Activated T-cell treated with anti-CD3 and anti-CD28 coated beads, Interleukin-2, amount 50 U/mL, for 48 hours (primary cell): ENCODE measurements around the gene CST7.
"Not testable (repeated sequence)": the region's sequence is repeated elsewhere in the genome, so short reads cannot be mapped to it uniquely, and the experiment has no call there.

Source experiments
- DNase-seq, 2 experiments: peaks; one replicate each; pipeline ENCODE4 v3.0.0-alpha.2; 2020

Gene CST7, protein sequence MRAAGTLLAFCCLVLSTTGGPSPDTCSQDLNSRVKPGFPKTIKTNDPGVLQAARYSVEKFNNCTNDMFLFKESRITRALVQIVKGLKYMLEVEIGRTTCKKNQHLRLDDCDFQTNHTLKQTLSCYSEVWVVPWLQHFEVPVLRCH

DNA sequence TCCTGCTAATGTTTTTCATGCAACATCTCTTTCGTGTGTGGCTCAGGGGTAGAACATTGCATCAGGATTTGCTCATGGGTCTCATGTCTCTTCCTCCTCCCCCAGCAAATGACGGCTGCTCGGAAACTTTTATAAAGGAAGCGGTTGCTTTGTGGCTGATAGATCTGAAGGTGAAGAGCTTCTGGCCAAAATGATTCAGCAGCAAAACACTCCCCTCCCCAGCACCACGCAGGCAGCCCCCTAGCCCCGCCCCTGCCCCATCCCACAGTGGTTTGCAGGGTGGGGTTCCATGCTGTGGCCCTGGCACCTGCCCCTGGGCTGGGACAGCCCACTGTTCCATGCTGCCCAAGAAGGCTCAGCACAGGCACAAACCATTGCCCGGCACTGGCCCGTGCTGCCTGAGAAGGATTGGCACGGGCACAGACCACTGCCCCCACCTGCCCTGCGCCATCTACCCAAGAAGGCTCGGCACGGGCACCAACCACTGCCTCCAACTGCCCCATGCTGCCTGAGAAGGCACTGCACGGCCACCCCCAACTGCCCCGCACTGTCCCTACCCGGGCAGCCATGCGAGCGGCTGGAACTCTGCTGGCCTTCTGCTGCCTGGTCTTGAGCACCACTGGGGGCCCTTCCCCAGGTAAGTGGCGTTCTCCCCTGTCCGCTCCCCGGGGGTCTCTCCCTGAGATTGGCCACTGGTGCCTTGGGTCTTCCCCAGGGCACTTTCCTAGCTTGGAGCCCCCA, at the start of gene CST7:
Gene CST7 (plus strand): TSS at position 331 of the 741 bp plus-strand sequence. CDS start 237 bp downstream, at position 568.
- DNase-seq: peak; percentile 88 to 89

DNA sequence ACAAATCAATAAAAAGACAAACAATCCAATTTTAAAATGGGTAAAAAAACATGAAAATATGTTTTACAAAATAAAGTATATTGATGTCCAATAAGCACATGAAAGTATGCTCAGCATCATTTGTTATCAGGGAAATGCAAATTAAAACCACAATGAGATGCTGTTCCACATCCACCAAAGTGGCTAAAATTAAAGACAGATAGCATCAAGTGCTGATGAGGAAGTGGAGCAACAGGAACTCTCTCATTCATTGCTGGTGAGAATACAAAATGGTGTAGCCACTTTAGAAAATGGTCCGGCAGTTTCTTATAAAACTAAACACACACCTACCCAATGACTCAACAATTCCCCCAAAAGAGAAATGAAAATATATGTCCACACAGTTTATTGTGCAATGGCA, 42.3 kb upstream of the CST7 start:
- DNase-seq: no peak

DNA sequence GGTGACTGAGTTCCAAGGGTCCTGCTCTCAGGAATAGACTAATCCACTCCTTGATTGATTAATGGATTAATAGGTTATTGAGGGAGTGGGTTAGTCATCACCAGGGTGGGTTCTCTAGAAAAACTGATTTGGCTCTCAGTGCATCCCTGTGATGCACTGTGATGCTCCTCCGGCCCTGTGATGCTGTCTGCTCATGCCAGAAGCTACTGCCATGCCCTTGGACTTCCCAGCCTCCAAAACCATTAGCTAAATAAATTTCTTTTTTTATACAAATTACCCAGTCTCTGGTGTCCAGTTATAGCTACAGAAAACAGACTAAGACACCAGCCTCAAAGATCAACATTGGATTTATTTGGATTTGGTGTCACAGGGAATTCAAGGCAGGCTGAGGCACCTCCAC, 40.4 kb upstream of the CST7 start:
- no peak for DNase-seq

DNA sequence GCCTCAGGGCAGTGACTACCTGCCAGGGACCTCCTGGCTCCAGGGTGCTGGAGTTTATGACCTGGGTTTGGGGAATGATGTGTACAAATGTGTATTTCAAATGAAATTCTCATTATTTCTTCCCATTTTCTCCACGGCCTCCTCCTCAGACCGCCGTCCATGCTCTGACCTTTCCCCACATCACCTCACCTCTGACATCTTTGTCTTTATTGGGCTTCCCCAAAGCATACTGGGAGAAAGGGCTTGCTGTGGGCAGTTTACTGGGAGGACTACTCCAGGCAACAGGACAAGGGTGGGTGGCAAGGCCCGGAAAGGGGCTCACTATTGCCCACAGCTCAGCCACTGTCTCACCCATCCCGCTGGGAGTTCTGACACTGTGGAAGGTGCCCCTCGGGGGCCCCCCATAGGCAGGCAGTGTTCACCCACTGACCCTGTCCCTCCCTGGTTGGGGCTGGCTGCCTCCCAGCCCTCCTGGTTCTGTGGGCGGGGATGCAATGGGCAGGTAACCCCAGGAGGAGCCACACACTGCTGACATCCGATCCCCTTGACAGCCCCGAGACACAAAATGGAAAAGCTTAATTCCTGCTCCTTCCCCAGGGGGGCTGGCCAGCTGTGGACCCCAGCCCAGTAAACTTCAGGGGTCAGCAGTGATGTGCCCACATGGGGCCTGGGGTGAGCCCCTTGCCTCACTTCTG, 39.8 kb upstream of the CST7 start:
- DNase-seq: no peak

DNA sequence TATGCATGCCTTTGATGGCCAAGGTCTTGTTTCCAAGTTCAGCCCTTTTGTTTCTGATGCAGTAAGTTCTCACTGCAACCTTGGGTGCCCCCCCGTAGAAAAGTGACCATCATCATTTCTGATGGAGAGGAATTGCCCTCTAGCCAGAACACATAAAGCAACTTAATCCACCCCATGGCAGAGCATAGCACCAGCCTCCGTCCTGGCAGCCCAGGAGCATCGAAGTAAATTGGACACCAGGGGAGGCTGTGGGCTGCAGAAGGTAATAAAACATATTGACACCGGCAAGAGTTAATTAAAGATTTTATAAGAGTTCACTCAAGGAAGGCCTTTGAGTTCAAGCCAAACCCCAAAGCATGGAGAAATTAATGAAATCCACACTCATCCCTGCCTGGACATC, 39.2 kb upstream of the CST7 start:
- DNase-seq: no peak

DNA sequence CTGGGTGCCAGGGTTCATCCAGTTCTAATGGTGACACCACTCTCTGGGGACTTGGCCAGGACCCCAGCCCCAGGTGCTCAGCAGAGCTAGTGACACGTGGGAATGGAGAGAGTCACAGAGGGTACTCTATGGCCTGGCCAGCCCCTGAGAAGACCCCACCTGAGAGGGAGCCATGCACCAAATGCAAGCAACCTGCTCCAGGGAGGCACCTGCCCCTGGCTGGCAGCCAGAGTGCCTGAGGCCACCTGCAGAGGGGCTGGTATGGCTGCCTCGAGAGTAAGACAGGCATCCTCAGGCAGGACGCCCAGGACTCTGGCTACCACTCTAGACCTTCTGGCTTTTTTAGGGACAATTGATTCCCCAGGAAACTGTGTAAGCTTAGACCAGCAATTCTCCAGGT, 38.6 kb upstream of the CST7 start:
- DNase-seq: no peak

DNA sequence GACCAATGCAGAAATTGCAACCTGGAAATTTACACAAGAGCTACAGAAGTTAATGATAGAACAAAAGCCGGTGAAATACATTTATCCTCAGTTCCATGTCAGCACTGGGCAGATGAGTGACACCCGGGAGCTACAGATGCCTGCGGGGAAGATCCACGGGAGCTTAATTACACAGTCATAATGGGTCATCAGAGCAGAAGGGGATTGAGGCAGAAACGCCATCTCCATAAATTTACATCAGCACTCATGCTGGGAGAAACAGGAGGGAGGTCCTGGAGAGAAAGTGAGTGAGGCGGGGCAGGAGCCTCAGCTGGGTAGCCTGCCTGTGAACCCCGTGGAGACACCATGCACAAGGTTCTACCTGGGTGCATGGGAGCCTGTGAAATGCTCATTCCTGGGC, 37.6 kb upstream of the CST7 start:
- no peak for DNase-seq

DNA sequence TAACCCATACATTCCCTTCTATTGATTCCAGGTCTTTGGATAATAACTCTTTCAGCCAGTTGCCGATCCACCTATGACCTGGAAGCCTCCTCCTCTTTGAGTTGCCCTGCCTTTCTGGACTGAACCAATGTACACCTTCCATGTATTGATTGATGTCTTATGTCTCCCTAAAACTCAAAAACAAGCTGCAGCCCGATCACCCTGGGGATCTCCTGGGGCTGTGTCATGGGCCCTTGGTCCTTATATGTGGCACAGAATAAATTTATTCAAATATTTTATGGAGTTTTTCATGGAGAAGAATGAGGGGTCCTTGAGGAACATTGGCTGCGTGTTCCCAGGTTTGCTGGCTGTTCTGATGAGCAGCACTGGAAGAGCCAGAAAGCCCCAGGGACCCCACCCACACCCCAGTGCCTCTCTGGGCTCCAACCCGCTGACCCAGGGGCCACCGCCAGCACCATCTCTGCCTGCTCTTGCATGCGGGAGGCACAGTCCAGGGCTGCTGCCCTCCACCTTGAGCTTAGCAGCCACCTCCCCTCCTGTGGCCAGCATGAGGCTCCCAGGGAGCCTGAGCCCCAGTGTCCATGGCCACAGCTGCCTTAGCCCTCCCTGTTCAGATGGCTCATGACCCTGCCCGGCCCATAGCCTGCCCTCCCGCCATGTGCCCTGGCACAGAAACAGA, 36.5 kb upstream of the CST7 start:
- no peak for DNase-seq

DNA sequence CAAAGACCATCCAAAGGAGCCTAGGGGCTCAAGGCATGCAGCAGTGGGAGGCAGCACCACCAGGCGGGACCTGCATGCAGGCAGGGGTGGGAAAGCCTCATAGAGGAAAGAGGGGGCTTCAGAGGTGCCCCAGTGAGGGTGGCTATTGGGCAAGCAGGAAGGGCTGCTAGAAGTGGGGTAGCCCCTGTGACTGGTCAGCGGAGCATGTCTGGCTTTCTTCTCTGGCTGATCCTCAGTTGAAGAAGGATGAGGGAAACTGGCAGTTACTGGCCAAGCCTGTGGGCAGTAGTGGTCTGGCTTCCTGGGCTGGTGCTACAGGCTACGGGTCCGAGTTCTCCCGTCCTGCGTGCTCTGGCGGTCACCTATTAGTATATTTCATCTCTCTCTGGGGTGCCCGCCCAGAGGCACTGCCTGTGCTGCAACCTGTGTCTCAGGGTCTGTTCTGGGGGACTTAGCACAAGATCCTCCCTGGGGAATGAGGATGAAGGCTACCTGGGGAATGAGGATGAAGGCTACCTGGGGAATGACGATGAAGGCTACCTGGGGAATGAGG, 35.9 kb upstream of the CST7 start:
- DNase-seq: no peak

DNA sequence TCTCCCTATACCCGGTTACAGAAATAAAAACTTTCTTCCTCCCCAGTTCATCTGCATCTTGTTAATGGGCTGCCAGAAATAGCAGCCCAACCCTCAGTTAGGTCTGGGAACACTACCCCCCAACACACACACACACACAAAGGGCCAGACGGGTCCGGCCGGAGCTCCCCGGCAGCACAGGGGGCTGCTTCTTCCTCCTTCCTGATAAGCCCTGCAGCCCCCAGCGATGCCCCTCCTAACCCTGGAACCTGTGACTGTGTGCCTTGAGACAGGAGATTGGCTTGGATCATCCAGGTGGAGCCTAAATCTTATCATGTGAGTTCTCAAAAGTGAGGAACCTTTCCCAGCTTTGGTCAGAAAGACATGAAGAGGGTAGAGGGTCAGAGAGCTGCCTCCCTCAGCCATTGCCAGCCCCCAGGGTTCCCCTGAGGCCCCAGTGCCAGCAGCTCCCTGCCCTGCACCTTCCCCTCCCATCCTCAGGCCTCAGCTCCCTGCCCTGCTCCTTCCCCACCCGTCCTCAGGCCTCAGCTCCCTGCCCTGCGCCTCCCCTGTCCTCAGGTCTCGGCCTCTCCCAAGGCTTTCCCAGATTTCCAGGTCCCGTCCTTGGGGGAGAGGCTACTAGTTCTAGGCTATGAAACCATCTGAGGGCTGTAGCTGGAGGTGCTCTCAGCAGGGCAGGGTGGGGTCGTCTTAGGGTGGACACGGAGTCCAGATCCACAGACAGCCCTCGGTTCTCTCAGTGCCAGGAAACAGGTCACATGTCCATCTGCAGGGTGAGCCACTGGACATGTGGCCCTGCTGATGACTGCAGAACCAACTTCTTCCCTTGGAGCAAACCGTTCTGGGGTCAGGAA, 34.5 kb upstream of the CST7 start:
- DNase-seq: peak in 1 of 2 experiments; percentile 4

DNA sequence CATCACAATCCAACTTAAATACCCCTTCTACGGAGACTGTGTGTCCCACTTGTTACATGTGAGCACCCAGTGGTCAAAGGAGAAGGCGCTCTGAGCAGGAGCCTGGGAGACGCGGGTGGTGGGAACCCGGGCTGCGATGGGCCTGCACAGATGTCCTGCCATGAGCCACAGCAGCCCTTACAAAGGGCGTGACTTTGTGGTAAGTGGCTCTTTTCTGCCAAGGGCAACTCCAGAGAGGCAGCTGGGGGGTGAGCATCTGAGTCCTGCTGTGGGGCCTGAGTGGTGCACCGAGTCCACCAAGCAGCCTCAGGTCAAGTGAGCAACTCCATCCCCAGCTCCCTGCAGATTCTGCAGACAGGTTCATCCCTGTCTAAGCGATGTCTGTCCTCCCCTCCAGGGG, 33.6 kb upstream of the CST7 start:
- peak in 1 of 2 experiments; percentile 5 for DNase-seq

DNA sequence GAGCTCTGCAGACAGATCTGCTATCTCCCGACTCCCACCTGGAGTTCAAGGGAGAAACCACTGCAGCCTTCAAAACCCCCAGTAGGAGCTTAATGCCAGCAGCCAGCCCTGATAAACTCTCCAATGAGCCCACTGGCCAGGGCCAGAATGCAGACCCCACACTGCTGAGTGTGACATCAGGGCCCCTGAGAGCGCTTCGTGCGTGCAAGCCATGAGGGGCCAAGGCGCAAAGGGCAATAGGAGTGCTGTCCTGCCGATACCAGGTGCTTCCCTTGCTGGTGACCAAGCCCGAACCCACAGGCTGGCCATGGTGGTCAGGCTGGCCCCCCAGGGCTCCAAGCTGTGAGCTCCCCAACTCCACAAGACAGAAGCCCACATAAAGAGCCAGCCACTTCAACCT, 33.2 kb upstream of the CST7 start:
- DNase-seq: peak in 1 of 2 experiments; percentile 9

DNA sequence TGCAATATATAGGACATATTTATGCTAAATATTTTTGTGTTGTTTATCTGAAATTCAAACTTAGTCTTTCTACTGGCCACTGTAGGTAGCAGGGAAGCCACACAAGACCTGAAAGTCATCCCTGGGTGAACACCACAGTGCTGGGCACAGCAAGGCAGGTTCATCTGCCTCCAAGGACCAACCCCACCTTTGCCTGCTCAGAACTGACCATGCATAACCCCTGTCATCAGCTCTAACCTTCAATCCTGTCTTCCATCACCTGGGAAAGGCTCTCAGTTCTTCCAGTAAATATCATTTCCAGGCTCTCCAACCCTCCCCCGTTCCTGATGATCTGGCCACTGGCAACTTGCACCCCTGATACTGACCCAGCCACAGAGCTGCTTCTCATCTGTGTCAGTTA, 32.7 kb upstream of the CST7 start:
- peak in 1 of 2 experiments; percentile 10 for DNase-seq

DNA sequence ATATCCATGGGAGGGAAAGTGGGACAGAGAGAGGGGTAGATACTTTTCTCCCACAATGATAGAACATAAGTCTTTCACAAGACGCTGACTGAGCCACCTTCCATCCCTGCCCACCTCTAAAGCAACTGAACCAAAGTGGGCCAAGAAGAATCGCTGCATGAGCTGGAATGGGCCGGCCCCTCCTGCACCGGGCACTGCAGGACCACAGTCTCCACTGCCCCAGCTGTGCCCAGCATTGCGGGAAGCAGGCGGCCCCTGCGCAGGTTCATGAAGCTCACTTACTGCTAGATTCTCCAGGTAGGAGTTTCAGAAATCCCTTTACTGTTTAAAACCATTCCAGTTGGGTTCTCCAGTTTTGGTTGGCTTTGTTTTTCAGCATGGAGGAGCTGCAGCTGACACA, 32.0 kb upstream of the CST7 start:
- DNase-seq: peak in 1 of 2 experiments; percentile 11

DNA sequence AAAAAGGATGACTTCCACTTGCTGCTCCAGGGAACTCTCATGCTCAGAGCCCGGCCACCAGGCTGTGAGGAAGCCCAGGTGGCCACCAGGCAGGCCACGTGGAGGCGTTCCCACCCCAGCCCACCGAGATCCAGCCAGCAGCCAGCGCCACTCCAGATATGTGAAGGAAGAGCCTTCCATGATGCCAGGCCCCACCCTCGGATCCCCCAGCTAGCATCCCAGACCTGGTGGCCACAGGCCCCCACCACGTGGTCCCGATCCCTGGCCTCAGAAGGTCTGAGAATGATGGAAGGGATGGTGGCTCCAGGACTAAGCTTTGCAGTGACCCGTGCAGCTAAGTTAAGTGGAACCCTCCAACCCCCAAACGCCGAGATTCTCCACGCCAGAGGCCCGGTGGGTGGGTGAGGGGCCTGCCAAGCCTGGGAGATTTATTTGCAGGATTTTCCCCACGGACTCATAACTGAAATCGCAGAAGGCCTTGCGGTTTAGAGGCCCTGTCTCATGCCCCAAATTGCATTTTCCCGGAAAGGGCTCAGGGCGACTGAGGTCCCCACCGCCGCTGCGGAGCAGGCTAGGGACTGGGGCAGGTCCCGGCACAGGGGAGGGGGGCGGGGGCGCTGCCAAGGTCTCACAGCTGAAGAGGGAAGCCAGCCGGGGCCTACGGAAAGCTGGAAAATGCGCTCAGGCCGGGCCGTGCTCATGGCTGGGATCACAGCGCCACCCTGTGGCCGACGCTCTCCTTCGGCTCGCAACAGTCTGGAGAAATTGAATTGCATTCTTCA, 31.1 kb upstream of the CST7 start:
- DNase-seq: peak; percentile 62 to 72

DNA sequence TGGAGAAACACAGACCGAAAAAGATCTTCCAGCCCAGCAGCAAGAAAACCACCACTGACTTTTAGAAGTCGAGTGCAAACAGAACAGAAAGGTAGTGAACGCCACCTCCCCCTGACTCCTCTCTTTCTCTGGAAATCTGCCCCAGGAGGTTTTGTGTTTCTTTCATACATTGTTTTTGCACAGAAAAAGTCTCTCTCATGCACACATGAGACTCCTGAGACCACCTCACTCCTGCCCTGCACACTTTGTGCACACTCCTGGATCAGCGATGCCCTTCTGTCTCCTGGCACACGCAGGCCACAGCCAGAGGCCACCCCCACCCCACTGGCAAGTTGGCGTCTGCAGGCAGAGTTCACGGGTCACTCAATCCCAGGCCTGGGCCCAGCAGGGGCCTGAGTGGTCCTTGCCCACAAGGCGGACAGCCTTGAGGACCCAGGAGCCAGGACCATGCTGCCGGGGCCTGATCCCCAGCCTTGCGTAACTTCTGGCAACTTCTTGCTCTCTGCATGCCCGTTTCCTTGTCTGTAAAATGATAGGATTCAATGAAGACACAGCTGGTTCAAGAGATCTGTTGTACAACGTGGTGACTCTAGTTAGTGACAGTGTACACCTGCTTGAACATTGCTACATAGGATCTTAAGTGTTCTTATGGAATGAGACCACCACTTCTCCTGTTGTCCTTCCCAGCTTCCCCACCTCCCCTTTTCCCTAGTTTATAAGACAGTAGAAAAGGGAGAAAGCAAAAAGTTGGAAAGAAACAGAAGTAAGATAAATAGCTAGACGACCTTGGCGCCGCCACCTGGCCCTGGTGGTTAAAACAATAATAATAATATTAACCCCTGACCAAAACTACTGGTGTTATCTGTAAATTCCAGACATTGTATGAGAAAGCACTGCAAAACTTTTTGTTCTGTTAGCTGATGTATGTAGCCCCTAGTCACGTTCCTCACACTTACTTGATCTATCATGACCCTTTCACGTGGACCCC, 30.2 kb upstream of the CST7 start:
- no peak for DNase-seq

DNA sequence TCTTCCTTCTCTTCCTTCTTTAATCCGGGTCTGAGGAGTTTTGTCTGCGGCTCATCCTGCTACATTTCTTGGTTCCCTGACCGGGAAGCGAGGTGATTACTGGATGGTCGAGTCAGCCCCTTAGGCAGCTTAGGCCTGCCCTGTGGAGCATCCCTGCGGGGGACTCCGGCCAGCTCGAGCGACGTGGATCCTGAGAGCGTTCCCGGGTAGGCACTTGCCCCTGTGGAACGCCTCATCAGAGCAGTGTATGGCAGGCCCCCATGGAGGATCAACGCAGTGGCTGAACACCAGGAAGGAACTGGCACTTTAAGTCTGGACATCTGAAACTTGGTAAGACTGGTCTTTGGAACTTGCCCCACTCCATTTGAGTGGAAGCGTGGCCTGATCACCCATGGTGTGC, 29.4 kb upstream of the CST7 start:
- DNase-seq: not testable (repeated sequence)

DNA sequence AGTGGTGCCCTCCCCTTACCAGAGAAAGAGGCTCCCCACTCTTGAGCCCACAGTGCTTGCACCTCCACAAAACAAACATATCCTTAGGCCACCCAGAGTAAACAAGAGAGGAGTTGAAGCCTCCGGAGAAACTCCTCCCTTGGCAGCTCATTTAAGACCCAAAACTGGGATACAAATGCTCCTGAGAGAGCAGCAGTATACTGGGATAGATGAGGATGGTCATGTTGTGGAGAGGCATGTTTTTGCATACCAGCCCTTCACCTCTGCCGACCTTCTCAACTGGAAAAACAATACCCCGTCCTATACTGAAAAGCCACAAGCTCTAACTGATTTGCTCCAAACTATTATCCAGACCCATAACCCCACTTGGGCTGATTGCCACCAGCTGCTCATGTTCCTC, 28.4 kb upstream of the CST7 start:
- DNase-seq: not testable (repeated sequence)

DNA sequence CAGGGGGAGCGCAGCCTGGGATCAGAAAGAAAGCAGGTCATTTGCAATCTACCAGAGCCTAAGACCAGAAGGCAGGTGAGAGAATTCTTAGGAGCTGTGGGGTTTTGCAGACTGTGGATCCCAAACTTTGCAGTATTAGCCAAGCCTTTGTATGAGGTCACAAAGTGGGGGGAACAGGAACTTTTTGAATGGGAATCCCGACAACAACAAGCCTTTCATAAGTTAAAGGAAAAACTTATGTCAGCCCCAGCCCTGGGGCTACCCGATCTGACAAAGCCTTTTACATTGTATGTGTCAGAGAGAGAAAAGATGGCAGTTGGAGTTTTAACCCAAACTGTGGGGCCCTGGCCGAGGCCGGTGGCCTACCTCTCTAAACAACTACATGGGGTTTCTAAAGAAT, 19.8 kb upstream of the CST7 start:
- DNase-seq: not testable (repeated sequence)
